Liver (tissue), 9 donors: Measurements from ENCODE around the gene FANK1. TPM values are rescaled to one million over a fixed set of nuclear protein-coding genes. Genes with fewer than 3 reads are reported as not detected.

Experiments
- DNase-seq: peaks from one replicate; pipeline ENCODE4 v3.0.0-alpha.2; 2017; ENCODE audit warnings: low spot score
- H3K27ac ChIP-seq, 2 donors: one replicate each; pipeline ENCODE4 v1.7.0; 2013; ENCODE audit warnings: inconsistent platforms in 2 of 2, low read length in 2 of 2, control low read depth in 1 of 2, low read depth in 1 of 2, mild to moderate bottlenecking in 1 of 2
- H3K27me3 ChIP-seq, 4 donors: one replicate each; pipeline versions ENCODE4 v1.6.1 to v1.7.0; 2013; ENCODE audit warnings: low read length in 3 of 4, inconsistent platforms in 1 of 4, mild to moderate bottlenecking in 1 of 4, moderate library complexity in 1 of 4; ENCODE audit not compliant: control insufficient read depth in 4 of 4, insufficient read depth in 4 of 4
- H3K36me3 ChIP-seq, 4 donors: one replicate each; pipeline versions ENCODE4 v1.6.1 to v1.7.0; 2013; ENCODE audit warnings: low read length in 3 of 4, mild to moderate bottlenecking in 3 of 4, low read depth in 1 of 4, moderate library complexity in 1 of 4; ENCODE audit not compliant: control insufficient read depth in 4 of 4, insufficient read depth in 3 of 4
- H3K4me1 ChIP-seq, 4 donors: one replicate each; pipeline versions ENCODE4 v1.6.1 to v1.7.0; 2013; ENCODE audit warnings: low read length in 3 of 4, mild to moderate bottlenecking in 3 of 4, moderate library complexity in 1 of 4; ENCODE audit not compliant: control insufficient read depth in 4 of 4, insufficient read depth in 4 of 4
- H3K4me3 ChIP-seq, 3 donors: one replicate each; pipeline versions ENCODE4 v1.6.1 to v1.7.0; 2013; ENCODE audit warnings: low read length in 3 of 3, control low read depth in 1 of 3, low read depth in 1 of 3, mild to moderate bottlenecking in 1 of 3
- H3K9ac ChIP-seq, 2 donors: one replicate each; pipeline ENCODE4 v1.7.0; 2013; ENCODE audit warnings: low read length in 2 of 2, mild to moderate bottlenecking in 2 of 2, moderate library complexity in 2 of 2, control low read depth in 1 of 2, low read depth in 1 of 2
- H3K9me3 ChIP-seq, 4 donors: one replicate each; pipeline versions ENCODE4 v1.6.1 to v1.7.0; 2013; ENCODE audit warnings: low read length in 3 of 4; ENCODE audit not compliant: control insufficient read depth in 4 of 4
- CTCF ChIP-seq: fragments of 150-350 bp; IDR thresholded peaks from 2 replicates; pipeline ENCODE4 v1.5.1; 2017; ENCODE audit warnings: improper control_type of control experiment, low read depth, low read length; ENCODE audit not compliant: missing input control
- EGR1 ChIP-seq, 2 donors: IDR thresholded peaks; 2 replicates each; pipeline ENCODE4 v1.6.1; 2016 to 2018; ENCODE audit warnings: antibody characterized with exemption in 2 of 2, low read depth in 2 of 2
- FOXA2 ChIP-seq: IDR thresholded peaks from 2 replicates; pipeline ENCODE4 v1.6.1; 2016; ENCODE audit warnings: antibody characterized with exemption
- HNF4A ChIP-seq, 2 donors: conservative IDR thresholded peaks; 2 replicates each; pipeline ENCODE4 v1.6.1; 2016; ENCODE audit warnings: antibody characterized with exemption in 2 of 2, mild to moderate bottlenecking in 2 of 2
- HNF4G ChIP-seq: IDR thresholded peaks from 2 replicates; pipeline ENCODE4 v1.6.1; 2016; ENCODE audit warnings: antibody characterized with exemption
- MAX ChIP-seq: IDR thresholded peaks from 2 replicates; pipeline ENCODE4 v1.6.1; 2016; ENCODE audit warnings: antibody characterized with exemption
- RAD21 ChIP-seq, 2 donors: IDR thresholded peaks; 2 replicates each; pipeline ENCODE4 v1.6.1; 2016; ENCODE audit warnings: antibody characterized with exemption in 2 of 2, mild to moderate bottlenecking in 2 of 2
- REST ChIP-seq: IDR thresholded peaks from 2 replicates; pipeline ENCODE4 v1.6.1; 2016; ENCODE audit warnings: antibody characterized with exemption, mild to moderate bottlenecking
- RXRA ChIP-seq, 2 donors: IDR thresholded peaks; 2 replicates each; pipeline ENCODE4 v1.6.1; 2017 to 2018; ENCODE audit warnings: antibody characterized with exemption in 2 of 2, mild to moderate bottlenecking in 1 of 2
- TAF1 ChIP-seq: conservative IDR thresholded peaks from 2 replicates; pipeline ENCODE4 v1.6.1; 2016; ENCODE audit warnings: antibody characterized with exemption, mild to moderate bottlenecking
- YY1 ChIP-seq: IDR thresholded peaks from 2 replicates; pipeline ENCODE4 v1.6.1; 2016; ENCODE audit warnings: antibody characterized with exemption, mild to moderate bottlenecking
- ZBTB33 ChIP-seq: IDR thresholded peaks from 2 replicates; pipeline ENCODE4 v1.6.1; 2016; ENCODE audit warnings: antibody characterized with exemption
- WGBS: extraction: QIAGEN DNeasy Blood & Tissue Kit; methylation state at CpG from one replicate; pipeline ENCODE4 v1.1.7; 2013; 5-methylcytosine and 5-hydroxymethylcytosine counted together
- polyA plus RNA-seq, 2 donors: library from polyadenylated mRNA; stranded (reverse) in 1 of 2; unstranded in 1 of 2; fragments of 200-250 nt in 1 of 2; fragments of >200 nt in 1 of 2; fragmentation: Nextera tagmentation in 1 of 2; extraction: Ambion mirVana in 1 of 2; gene quantifications; one replicate each; pipeline versions ENCODE4 v1.2.1 to v1.2.3, GENCODE V29; 2013 to 2015
- total RNA-seq, 2 donors: library from RNA; depleted of rRNA; stranded (reverse); fragments of >200 nt; gene quantifications; one replicate each; pipeline ENCODE4 v1.2.3, GENCODE V29; 2014
- donor health status: healthy.
- donor health status: healthy.
- donor health status: healthy.
- donor health status: healthy.
- donor health status: healthy.

The FANK1 gene
- total and polyA plus RNA-seq, 4 donors: 0.28 TPM; not detected in 3

- Histone ChIP-seq H3K9me3 (no peaks in the 10 kb centered on the region), H3K27ac (no peak overlapping the region), H3K4me1 (no peaks in the 10 kb centered on the region), H3K36me3 (no peaks in the 10 kb centered on the region), H3K27me3 (peaks cover 0 to 3% (median 0%) of the 10 kb centered on the region in 4 donors), H3K9ac (no peak overlapping the region), H3K4me3 (no peak overlapping the region)
- no peak for DNase-seq
- 90% methylated on average over 4 of the region's 4 CpGs for WGBS
- TF ChIP-seq MAX: no peak
- no peak for TF ChIP-seq CTCF
- TF ChIP-seq FOXA2: no peak
- no peak for TF ChIP-seq HNF4A (conservative IDR thresholded peaks at IDR 0.05)
- TF ChIP-seq REST: no peak
- no peak for TF ChIP-seq RXRA (IDR thresholded peaks at IDR 0.05)
- TF ChIP-seq YY1: no peak
- TF ChIP-seq RAD21 (IDR thresholded peaks at IDR 0.05): no peak
- no peak for TF ChIP-seq ZBTB33
- no peak for TF ChIP-seq TAF1
Observed at GRCh38 chr10:125929618-125930017, 33.3 kb downstream of the FANK1 start.

- peaks cover 0 to 3% (median 1%) of the 10 kb centered on the region in 4 donors for H3K27me3 ChIP-seq
- H3K4me3 ChIP-seq: no peak overlapping the region
- H3K9ac ChIP-seq: no peak overlapping the region
- no peak for TF ChIP-seq HNF4G
- TF ChIP-seq REST: no peak
- TF ChIP-seq TAF1: no peak
- TF ChIP-seq FOXA2: no peak
- TF ChIP-seq RAD21 (IDR thresholded peaks at IDR 0.05): no peak
- no peak for TF ChIP-seq EGR1 (IDR thresholded peaks at IDR 0.05; ENCODE audit: low read depth in 2 of 2)
- TF ChIP-seq MAX: no peak
- no peak for DNase-seq
- no peaks in the 10 kb centered on the region for H3K36me3 ChIP-seq
- no peaks in the 10 kb centered on the region for H3K4me1 ChIP-seq
- no peaks in the 10 kb centered on the region for H3K9me3 ChIP-seq
- H3K27ac ChIP-seq: no peak overlapping the region
- 50% methylated on average over 4 of the region's 4 CpGs for WGBS
Observed at GRCh38 chr10:125933693-125934092, 37.3 kb downstream of the FANK1 start.
